ENCODE data around the gene KDM8.

GRCh38 chr16:27252206-27252585 is 48.9 kb downstream of the KDM8 start:
- TF ChIP-seq CTCF (IDR thresholded peaks at IDR 0.05) = no peak
- TF ChIP-seq EZH2 (IDR thresholded peaks at IDR 0.05; ENCODE audit: borderline replicate concordance, insufficient read depth, low read depth, low read length, poor library complexity, severe bottlenecking) = no peak
